DND-41 (cell line): ENCODE data around the gene ACTR2.

Experiments used
- ATAC-seq: fragments of 200-7000 bp; cut with Tn5 transposase; 3 replicates; pipeline ENCODE4 v1.9.1; 2021; ENCODE audit warnings: low read depth; ENCODE audit not compliant: insufficient read depth
- DNase-seq: peaks from one replicate; pipeline ENCODE4 v3.0.0-alpha.2; 2020
- H2AFZ ChIP-seq: 2 replicates; pipeline ENCODE4 v1.6.0; 2012; ENCODE audit warnings: low read depth, low read length
- H3K27ac ChIP-seq: 2 replicates; pipeline ENCODE4 v1.5.1; 2012; ENCODE audit warnings: low read length, inconsistent platforms
- H3K27me3 ChIP-seq: fragments of 200-600 bp; sonication (generic); 2 replicates; pipeline ENCODE4 v1.6.0; 2012; ENCODE audit warnings: low read length, mild to moderate bottlenecking, inconsistent platforms; ENCODE audit not compliant: insufficient read depth, poor library complexity
- H3K36me3 ChIP-seq: 2 replicates; pipeline ENCODE4 v1.5.1; 2012; ENCODE audit warnings: low read length, inconsistent platforms; ENCODE audit not compliant: insufficient read depth
- H3K4me1 ChIP-seq: 2 replicates; pipeline ENCODE4 v1.5.1; 2012; ENCODE audit warnings: mild to moderate bottlenecking, low read length; ENCODE audit not compliant: insufficient read depth
- H3K4me2 ChIP-seq: 2 replicates; pipeline ENCODE4 v1.6.0; 2012; ENCODE audit warnings: mild to moderate bottlenecking, moderate library complexity, low read length, inconsistent platforms; ENCODE audit not compliant: insufficient read depth
- H3K4me3 ChIP-seq, 2 experiments: fragments of 200-600 bp in 1 of 2; shearing (Covaris generic) in 1 of 2; 2 replicates each; pipeline ENCODE4 v1.5.1; 2012 to 2016; ENCODE audit warnings: inconsistent platforms in 2 of 2, low read length in 2 of 2, mild to moderate bottlenecking in 2 of 2, low read depth in 1 of 2, moderate library complexity in 1 of 2
- H3K79me2 ChIP-seq: 2 replicates; pipeline ENCODE4 v1.6.0; 2012; ENCODE audit warnings: low read length, inconsistent platforms; ENCODE audit not compliant: insufficient read depth
- H3K9ac ChIP-seq: 2 replicates; pipeline ENCODE4 v1.6.0; 2012; ENCODE audit warnings: low read depth, mild to moderate bottlenecking, inconsistent platforms, low read length, moderate library complexity
- H3K9me3 ChIP-seq: 2 replicates; pipeline ENCODE4 v1.5.1; 2012; ENCODE audit warnings: low read length, moderate library complexity, mild to moderate bottlenecking, inconsistent platforms; ENCODE audit not compliant: insufficient read depth, severe bottlenecking
- H4K20me1 ChIP-seq: 2 replicates; pipeline ENCODE4 v1.6.0; 2012; ENCODE audit warnings: low read length; ENCODE audit not compliant: insufficient read depth
- CTCF ChIP-seq: IDR thresholded peaks from 2 replicates; pipeline ENCODE4 v1.5.1; 2012; ENCODE audit warnings: borderline replicate concordance, low read length, moderate library complexity, mild to moderate bottlenecking; ENCODE audit not compliant: poor library complexity, severe bottlenecking; ENCODE audit errors: extremely low read depth
- EZH2 ChIP-seq: IDR thresholded peaks from 3 replicates; pipeline ENCODE4 v1.6.1; 2012; ENCODE audit warnings: borderline replicate concordance, low read depth, mild to moderate bottlenecking, moderate library complexity, low read length, inconsistent platforms; ENCODE audit not compliant: severe bottlenecking

The ACTR2 gene

GRCh38 chr2:65227020-65227455, 593 bp upstream of the ACTR2 start:
- no peak for TF ChIP-seq EZH2
- TF ChIP-seq CTCF = no peak
- ATAC-seq = peak; percentile 36
- Histone ChIP-seq H3K4me2 (peak overlapping the region; percentile 85), H3K9ac (peak overlapping the region; percentile 94), H3K36me3 (peaks cover 12% of the 10 kb centered on the region), H3K79me2 (peaks cover 63% of the 10 kb centered on the region), H3K27me3 (no peaks in the 10 kb centered on the region), H4K20me1 (peaks cover 29% of the 10 kb centered on the region), H2AFZ (peak overlapping the region; percentile 87), H3K4me3 (peak overlapping the region; percentile 45 to 70), H3K4me1 (peaks cover 42% of the 10 kb centered on the region), H3K9me3 (no peaks in the 10 kb centered on the region), H3K27ac (peak overlapping the region; percentile 81)
- no peak for DNase-seq

- H4K20me1 ChIP-seq = peaks cover 38% of the 10 kb centered on the region
- DNase-seq (peak; percentile 54), ATAC-seq (peak; percentile 36)
- peak overlapping the region; percentile 60 for H3K4me2 ChIP-seq
- peak overlapping the region; percentile 70 to 78; a peak in 3 of 4 replicates for H3K4me3 ChIP-seq
- H3K4me1 ChIP-seq = peaks cover 43% of the 10 kb centered on the region
- peaks cover 76% of the 10 kb centered on the region for H3K79me2 ChIP-seq
- no peak for TF ChIP-seq CTCF
- no peak for TF ChIP-seq EZH2
- no peaks in the 10 kb centered on the region for H3K27me3 ChIP-seq
- peaks cover 20% of the 10 kb centered on the region for H3K36me3 ChIP-seq
- H3K9me3 ChIP-seq = no peaks in the 10 kb centered on the region
- H3K27ac ChIP-seq = peak overlapping the region; percentile 90
- H3K9ac ChIP-seq = peak overlapping the region; percentile 94
- peak overlapping the region; percentile 80 for H2AFZ ChIP-seq
These were observed 676 bp downstream of the ACTR2 start for GRCh38 chr2:65228263-65228750.

- peaks cover 37% of the 10 kb centered on the region for H3K36me3 ChIP-seq
- H3K79me2 ChIP-seq = peaks cover 97% of the 10 kb centered on the region
- peak overlapping the region; percentile 18; the same call in 1 of the 2 replicates for H3K4me2 ChIP-seq
- DNase-seq (no peak), ATAC-seq (no peak)
- H4K20me1 ChIP-seq = peaks cover 64% of the 10 kb centered on the region
- no peak for TF ChIP-seq EZH2
- no peak for TF ChIP-seq CTCF
- H2AFZ ChIP-seq = no peak overlapping the region
- peaks cover 41% of the 10 kb centered on the region for H3K4me1 ChIP-seq
- H3K9me3 ChIP-seq = no peaks in the 10 kb centered on the region
- H3K9ac ChIP-seq = no peak overlapping the region
- no peaks in the 10 kb centered on the region for H3K27me3 ChIP-seq
- H3K27ac ChIP-seq = no peak overlapping the region
- H3K4me3 ChIP-seq = no peak overlapping the region
These were observed 3.5 kb downstream of the ACTR2 start for GRCh38 chr2:65231121-65231520.
